WTC11 (cell line): Measurements from ENCODE around the gene NFKB1.

Source experiments
- ATF1 ChIP-seq: sonication (generic); formaldehyde crosslinking; IDR thresholded peaks from 2 replicates; pipeline ENCODE4 v1.8.1; 2023; ENCODE audit warnings: mild to moderate bottlenecking, moderate library complexity, missing genetic modification reagents
- ZNF423 ChIP-seq: fragments of 250-450 bp; sonication (Bioruptor Pico); IDR thresholded peaks from 2 replicates; pipeline ENCODE4 v2.1.2; 2022; ENCODE audit warnings: mild to moderate bottlenecking, moderate library complexity
- TF ChIP-seq, protein P1 (sequence below): fragments of 200-600 bp; IDR thresholded peaks from 2 replicates; pipeline ENCODE4 v1.8.0; 2022; ENCODE audit warnings: antibody characterized with exemption
- TF ChIP-seq, protein P2 (sequence below): sonication (generic); formaldehyde crosslinking; IDR thresholded peaks from 2 replicates; pipeline ENCODE4 v1.8.0; 2022; ENCODE audit warnings: mild to moderate bottlenecking, missing genetic modification reagents
- TF ChIP-seq, protein P3 (sequence below): sonication (generic); formaldehyde crosslinking; IDR thresholded peaks from 2 replicates; pipeline ENCODE4 v1.8.1; 2023; ENCODE audit warnings: mild to moderate bottlenecking, missing genetic modification reagents

DNA sequence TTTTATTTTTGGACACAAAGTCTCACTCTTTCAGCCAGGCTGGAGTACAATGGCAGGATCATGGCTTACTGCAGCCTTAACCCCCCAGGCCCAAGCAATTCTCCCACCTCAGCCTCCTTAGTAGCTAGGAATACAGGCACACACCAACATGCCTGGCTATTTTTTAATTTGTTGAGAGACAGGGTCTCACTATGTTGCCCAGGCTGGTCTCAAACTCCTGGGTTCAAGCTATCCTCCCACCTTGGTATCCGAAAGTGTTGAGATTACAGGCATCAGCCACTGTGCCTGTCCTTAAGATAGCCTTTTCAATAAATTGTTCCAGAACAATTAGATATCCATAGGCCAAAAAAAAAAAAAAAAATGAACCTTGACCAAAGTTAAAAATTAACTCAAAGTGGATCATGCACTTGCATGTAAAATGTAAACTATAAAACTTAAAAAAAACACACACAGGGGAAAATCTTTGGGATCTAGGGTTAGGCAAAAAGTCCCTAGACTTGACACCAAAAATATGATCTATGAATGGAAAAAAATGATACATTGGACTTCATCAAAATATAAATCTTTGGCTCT, 28.6 kb upstream of the NFKB1 start:
- TF ChIP-seq, protein P1, sequence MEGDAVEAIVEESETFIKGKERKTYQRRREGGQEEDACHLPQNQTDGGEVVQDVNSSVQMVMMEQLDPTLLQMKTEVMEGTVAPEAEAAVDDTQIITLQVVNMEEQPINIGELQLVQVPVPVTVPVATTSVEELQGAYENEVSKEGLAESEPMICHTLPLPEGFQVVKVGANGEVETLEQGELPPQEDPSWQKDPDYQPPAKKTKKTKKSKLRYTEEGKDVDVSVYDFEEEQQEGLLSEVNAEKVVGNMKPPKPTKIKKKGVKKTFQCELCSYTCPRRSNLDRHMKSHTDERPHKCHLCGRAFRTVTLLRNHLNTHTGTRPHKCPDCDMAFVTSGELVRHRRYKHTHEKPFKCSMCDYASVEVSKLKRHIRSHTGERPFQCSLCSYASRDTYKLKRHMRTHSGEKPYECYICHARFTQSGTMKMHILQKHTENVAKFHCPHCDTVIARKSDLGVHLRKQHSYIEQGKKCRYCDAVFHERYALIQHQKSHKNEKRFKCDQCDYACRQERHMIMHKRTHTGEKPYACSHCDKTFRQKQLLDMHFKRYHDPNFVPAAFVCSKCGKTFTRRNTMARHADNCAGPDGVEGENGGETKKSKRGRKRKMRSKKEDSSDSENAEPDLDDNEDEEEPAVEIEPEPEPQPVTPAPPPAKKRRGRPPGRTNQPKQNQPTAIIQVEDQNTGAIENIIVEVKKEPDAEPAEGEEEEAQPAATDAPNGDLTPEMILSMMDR = no peak
- TF ChIP-seq, protein P2, sequence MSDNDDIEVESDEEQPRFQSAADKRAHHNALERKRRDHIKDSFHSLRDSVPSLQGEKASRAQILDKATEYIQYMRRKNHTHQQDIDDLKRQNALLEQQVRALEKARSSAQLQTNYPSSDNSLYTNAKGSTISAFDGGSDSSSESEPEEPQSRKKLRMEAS (CRISPR knock-in tag) = no peak
- TF ChIP-seq ZNF423 = no peak
- TF ChIP-seq, protein P3, sequence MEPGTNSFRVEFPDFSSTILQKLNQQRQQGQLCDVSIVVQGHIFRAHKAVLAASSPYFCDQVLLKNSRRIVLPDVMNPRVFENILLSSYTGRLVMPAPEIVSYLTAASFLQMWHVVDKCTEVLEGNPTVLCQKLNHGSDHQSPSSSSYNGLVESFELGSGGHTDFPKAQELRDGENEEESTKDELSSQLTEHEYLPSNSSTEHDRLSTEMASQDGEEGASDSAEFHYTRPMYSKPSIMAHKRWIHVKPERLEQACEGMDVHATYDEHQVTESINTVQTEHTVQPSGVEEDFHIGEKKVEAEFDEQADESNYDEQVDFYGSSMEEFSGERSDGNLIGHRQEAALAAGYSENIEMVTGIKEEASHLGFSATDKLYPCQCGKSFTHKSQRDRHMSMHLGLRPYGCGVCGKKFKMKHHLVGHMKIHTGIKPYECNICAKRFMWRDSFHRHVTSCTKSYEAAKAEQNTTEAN (CRISPR knock-in tag) = no peak
- TF ChIP-seq ATF1 (CRISPR knock-in tag) = no peak
